Ishikawa (cell line): ENCODE data around the gene DYNLT5.

ENCODE experiments used
- CEBPB ChIP-seq: IDR thresholded peaks from 2 replicates; pipeline ENCODE4 v1.6.1; 2012
- CREB1 ChIP-seq: IDR thresholded peaks from 2 replicates; pipeline ENCODE4 v1.6.1; 2012; ENCODE audit warnings: low read depth
- EGR1 ChIP-seq: IDR thresholded peaks from 2 replicates; pipeline ENCODE4 v1.6.1; 2012
- EP300 ChIP-seq: IDR thresholded peaks from 2 replicates; pipeline ENCODE4 v1.6.1; 2012; ENCODE audit warnings: borderline replicate concordance
- FOXM1 ChIP-seq: IDR thresholded peaks from 2 replicates; pipeline ENCODE4 v1.6.1; 2012; ENCODE audit warnings: low read depth, borderline replicate concordance
- NFIC ChIP-seq: IDR thresholded peaks from 2 replicates; pipeline ENCODE4 v1.6.1; 2012
- RAD21 ChIP-seq: IDR thresholded peaks from 2 replicates; pipeline ENCODE4 v1.6.1; 2012; ENCODE audit warnings: low read depth
- TAF1 ChIP-seq: IDR thresholded peaks from 2 replicates; pipeline ENCODE4 v1.6.1; 2012; ENCODE audit warnings: low read depth, mild to moderate bottlenecking
- TCF12 ChIP-seq: IDR thresholded peaks from 2 replicates; pipeline ENCODE4 v1.6.1; 2012; ENCODE audit warnings: low read depth
- TEAD4 ChIP-seq: IDR thresholded peaks from 2 replicates; pipeline ENCODE4 v1.6.1; 2012
- YY1 ChIP-seq: IDR thresholded peaks from 2 replicates; pipeline ENCODE4 v1.6.1; 2012; ENCODE audit warnings: low read depth
- ZBTB7A ChIP-seq: IDR thresholded peaks from 2 replicates; pipeline ENCODE4 v1.6.1; 2012; ENCODE audit warnings: low read depth
- TF ChIP-seq, protein P1 (sequence below): IDR thresholded peaks from 2 replicates; pipeline ENCODE4 v1.6.1; 2012; ENCODE audit warnings: low read depth, mild to moderate bottlenecking
- TF ChIP-seq, protein P2 (sequence below): IDR thresholded peaks from 2 replicates; pipeline ENCODE4 v1.6.1; 2012
- TF ChIP-seq, protein P3 (sequence below): IDR thresholded peaks from 2 replicates; pipeline ENCODE4 v1.6.1; 2012

The DYNLT5 gene

DNA sequence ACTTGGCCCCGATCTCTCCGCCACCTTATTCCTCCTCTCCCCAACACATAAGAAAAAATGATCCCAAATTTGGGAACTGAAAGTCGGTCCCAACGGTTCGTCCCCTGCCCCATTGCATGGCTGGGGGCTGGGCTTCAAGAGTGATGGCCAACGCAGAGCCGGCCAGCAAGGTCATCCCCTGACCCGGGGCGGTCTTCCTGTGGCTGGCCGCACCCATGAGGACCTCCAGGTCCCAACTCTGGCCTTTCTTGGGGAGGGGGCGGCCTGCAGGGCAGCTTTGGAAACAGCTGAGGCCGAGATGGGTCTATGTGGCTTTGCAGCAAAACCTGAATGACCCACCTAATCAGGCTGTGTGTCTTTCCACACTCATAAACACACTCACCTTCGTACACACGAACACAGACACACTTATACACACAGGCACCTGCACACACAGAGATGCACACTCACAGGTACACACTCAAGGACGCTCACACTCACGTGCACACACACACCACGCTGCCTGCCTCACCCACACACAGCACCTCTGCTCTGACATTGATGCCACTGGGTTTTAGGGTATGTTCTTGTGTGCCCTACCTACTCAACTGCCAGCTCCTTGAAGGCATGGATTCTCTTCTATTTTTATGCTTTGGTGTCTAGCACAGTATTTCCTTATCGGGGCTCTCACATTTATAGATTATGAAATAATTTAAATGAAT, 562 bp downstream of the DYNLT5 start:
- TF ChIP-seq, protein P1, sequence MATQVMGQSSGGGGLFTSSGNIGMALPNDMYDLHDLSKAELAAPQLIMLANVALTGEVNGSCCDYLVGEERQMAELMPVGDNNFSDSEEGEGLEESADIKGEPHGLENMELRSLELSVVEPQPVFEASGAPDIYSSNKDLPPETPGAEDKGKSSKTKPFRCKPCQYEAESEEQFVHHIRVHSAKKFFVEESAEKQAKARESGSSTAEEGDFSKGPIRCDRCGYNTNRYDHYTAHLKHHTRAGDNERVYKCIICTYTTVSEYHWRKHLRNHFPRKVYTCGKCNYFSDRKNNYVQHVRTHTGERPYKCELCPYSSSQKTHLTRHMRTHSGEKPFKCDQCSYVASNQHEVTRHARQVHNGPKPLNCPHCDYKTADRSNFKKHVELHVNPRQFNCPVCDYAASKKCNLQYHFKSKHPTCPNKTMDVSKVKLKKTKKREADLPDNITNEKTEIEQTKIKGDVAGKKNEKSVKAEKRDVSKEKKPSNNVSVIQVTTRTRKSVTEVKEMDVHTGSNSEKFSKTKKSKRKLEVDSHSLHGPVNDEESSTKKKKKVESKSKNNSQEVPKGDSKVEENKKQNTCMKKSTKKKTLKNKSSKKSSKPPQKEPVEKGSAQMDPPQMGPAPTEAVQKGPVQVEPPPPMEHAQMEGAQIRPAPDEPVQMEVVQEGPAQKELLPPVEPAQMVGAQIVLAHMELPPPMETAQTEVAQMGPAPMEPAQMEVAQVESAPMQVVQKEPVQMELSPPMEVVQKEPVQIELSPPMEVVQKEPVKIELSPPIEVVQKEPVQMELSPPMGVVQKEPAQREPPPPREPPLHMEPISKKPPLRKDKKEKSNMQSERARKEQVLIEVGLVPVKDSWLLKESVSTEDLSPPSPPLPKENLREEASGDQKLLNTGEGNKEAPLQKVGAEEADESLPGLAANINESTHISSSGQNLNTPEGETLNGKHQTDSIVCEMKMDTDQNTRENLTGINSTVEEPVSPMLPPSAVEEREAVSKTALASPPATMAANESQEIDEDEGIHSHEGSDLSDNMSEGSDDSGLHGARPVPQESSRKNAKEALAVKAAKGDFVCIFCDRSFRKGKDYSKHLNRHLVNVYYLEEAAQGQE, result no peak
- TF ChIP-seq ZBTB7A (no peak), CREB1 (no peak), YY1 (no peak), TCF12 (no peak), EGR1 (no peak), CEBPB (no peak), TEAD4 (no peak), TAF1 (no peak), EP300 (no peak), NFIC (no peak), FOXM1 (no peak), RAD21 (no peak)
- TF ChIP-seq, protein P2, sequence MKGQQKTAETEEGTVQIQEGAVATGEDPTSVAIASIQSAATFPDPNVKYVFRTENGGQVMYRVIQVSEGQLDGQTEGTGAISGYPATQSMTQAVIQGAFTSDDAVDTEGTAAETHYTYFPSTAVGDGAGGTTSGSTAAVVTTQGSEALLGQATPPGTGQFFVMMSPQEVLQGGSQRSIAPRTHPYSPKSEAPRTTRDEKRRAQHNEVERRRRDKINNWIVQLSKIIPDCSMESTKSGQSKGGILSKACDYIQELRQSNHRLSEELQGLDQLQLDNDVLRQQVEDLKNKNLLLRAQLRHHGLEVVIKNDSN, result no peak
- TF ChIP-seq, protein P3, sequence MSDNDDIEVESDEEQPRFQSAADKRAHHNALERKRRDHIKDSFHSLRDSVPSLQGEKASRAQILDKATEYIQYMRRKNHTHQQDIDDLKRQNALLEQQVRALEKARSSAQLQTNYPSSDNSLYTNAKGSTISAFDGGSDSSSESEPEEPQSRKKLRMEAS, result no peak

DNA sequence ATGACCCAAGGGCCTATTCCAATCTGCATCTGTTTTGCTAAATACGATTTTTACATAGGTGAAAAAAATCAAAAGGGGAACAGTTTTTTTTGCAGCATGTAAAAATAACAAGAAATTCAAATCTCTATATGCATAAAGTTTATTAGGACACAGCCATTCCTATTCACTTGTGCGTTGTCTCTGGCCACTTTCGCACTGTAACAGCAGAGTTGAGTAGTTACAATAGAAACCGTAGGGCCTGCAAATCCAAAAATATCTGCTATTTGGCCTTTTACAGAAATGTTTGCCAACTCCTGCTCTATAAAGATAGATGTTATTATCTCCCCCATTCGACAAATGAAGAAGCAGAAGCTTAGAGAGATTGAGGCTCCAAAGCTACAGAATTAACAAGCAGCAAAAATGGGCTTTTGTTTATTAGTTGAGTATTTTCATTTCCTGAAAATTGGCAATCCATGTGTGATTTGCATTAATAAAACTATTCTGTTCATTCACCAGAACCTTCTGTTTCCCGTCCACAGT, 5.5 kb downstream of the DYNLT5 start:
- no peak for TF ChIP-seq EP300
- TF ChIP-seq YY1, result no peak
- TF ChIP-seq ZBTB7A, result no peak
- TF ChIP-seq FOXM1, result no peak
- TF ChIP-seq NFIC, result no peak
- TF ChIP-seq TAF1, result no peak

DNA sequence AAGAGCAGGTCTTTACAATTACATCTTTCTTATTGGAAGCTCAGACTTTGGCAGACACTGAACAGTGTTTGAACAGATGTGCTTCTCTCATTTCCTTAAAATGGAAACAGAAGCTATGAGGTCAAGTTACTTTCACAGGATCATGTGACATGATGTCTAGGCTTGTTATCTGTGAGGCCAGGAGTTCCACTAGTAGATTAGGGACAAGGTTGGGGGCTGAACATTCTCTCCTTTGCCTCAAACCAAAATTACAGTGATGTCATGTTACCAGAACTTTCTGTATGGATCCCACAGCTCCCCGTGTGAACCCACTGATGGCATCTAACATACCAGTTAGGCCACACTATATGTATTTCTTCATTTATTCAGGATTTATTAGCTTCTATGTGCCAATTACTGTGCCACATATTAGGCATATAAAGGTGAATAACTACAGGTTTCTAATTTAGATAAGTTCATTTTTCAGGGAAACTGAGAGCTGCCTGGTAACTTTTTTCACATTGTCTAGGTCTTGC, 6.0 kb downstream of the DYNLT5 start:
- TF ChIP-seq CREB1 (no peak), RAD21 (no peak), ZBTB7A (no peak)

DNA sequence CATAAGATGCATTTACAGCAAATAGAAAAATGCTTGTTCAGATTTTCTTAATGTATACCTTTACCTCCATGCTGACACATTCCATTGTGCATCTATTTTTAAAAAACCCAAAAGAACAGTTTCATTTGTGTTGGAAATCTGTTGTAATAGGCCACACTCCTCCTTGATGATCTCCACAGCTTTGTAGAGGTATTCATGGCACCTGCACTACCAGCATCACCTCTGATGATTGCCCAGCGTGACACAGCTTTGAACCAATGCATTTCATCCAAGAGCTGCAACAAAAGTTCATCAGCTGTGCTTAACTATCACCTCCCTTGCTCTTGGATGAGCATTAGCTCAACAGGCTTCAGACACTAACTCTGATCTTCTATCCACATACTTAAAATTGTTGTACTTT, 8.2 kb downstream of the DYNLT5 start:
- TF ChIP-seq EP300 (no peak), CREB1 (no peak), YY1 (no peak), TAF1 (no peak), EGR1 (no peak), NFIC (no peak), FOXM1 (no peak), RAD21 (no peak), CEBPB (no peak), TCF12 (no peak), TEAD4 (no peak)
- TF ChIP-seq, protein P1, result no peak
- TF ChIP-seq, protein P3, result no peak
- TF ChIP-seq, protein P2, result no peak

DNA sequence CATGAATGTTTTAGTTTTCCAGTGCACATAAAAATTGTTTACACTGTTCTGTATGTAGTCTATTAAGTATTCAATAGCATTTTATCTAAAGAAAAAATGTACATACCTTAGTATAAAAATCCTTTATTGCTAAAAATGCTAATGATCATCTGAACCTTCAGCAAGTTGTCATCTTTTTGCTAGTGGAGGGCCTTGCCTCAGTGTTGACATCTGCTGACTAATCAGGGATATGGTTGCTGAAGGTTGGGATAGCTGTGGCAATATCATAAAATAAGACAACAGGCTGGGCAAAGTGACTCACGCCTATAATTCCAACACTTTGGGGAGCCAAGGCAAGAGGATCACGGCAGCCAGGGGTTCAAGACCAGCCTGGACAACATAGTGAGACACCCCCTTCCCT, 9.0 kb downstream of the DYNLT5 start:
- TF ChIP-seq EGR1 (no peak), CREB1 (no peak), RAD21 (no peak), TEAD4 (no peak), ZBTB7A (no peak), TCF12 (no peak), CEBPB (no peak), EP300 (no peak), FOXM1 (no peak), YY1 (no peak), NFIC (no peak), TAF1 (no peak)
- TF ChIP-seq, protein P3, result no peak
- TF ChIP-seq, protein P1, result no peak
- TF ChIP-seq, protein P2, result no peak
